HG03064 (cell line): ENCODE measurements around the gene ANXA3.

Experiments
- ATAC-seq: cut with Tn5 transposase; IDR thresholded peaks from one replicate; pipeline ENCODE4 v1.9.1; 2021; ENCODE audit warnings: low read depth; ENCODE audit not compliant: unreplicated experiment

Gene ANXA3

GRCh38 chr4:78638337-78639172 is 87.0 kb downstream of the ANXA3 start:
- peak; percentile 78 for ATAC-seq

DNA sequence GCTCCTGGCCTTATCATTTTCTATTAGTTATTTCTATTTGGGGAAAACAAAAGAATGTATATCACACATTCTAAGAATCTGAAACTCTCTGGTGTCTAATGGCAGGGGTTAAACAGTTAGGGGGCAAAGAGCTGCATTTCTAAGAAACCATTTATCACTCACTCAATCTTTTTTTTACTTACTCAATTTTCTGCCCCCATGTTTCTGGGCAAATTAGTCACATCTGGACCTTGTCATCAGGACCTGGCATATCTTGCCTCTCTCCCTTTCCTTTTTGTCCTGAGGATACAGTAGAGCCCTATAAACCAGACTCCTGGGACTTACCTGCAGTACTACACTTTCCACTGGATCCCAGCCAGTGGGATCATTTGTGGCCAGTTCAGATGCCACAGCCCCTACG is 89.1 kb downstream of the ANXA3 start:
- no peak for ATAC-seq

- no peak for ATAC-seq
These were observed 91.4 kb downstream of the ANXA3 start for GRCh38 chr4:78642934-78643333.

DNA sequence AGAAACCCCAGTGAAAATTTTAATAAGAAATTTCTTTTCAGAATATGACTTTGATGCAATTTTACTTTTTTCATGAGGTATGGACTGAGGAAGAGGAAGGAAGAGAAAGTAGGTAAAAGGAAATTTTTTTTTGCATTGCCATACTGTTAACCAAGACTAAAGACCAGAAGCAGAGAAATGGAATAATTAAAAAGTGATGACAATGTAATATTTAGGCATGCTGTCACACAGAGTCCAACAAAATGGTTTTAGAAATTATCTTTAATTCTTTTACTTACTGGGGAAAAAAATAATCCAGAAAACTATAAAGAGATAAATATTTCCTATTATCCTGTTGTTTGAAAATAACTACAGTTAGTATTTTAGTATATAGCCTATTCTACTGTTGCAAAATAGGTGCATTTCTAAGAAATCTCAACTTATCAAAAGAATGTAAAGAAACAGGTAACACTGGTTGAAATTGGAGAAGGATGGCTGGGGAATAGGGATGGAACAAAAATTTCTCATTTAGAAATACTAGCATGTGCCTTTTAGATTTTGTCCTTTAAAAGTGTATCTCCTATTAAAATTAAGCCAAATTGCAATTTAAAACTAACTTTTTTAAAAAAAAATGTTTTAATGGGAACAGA is 92.6 kb downstream of the ANXA3 start:
- no peak for ATAC-seq

GRCh38 chr4:78644744-78645330 is 93.3 kb downstream of the ANXA3 start:
- peak; percentile 76 for ATAC-seq

GRCh38 chr4:78645853-78646757 is 94.5 kb downstream of the ANXA3 start:
- ATAC-seq, result no peak

DNA sequence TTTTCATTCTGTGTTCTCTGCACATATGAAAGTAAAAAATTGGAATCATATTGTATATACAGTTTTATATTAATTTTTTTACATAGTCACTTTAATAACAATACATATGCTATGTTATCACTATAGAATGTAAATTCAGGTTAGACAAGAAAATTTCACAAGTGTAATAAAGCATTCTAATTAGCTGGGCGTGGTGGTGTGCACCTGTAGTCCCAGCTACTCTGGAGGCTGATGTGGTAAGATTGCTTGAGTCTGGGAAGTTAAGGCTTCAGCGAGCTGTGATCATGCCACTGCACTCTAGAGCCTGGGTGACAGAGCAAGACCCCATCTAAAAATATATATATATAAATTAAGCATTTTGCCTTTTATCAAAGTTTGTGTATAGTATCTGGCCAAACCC is 95.7 kb downstream of the ANXA3 start:
- ATAC-seq, result no peak

- ATAC-seq, result no peak
These were observed 97.2 kb downstream of the ANXA3 start for GRCh38 chr4:78648640-78649363.

DNA sequence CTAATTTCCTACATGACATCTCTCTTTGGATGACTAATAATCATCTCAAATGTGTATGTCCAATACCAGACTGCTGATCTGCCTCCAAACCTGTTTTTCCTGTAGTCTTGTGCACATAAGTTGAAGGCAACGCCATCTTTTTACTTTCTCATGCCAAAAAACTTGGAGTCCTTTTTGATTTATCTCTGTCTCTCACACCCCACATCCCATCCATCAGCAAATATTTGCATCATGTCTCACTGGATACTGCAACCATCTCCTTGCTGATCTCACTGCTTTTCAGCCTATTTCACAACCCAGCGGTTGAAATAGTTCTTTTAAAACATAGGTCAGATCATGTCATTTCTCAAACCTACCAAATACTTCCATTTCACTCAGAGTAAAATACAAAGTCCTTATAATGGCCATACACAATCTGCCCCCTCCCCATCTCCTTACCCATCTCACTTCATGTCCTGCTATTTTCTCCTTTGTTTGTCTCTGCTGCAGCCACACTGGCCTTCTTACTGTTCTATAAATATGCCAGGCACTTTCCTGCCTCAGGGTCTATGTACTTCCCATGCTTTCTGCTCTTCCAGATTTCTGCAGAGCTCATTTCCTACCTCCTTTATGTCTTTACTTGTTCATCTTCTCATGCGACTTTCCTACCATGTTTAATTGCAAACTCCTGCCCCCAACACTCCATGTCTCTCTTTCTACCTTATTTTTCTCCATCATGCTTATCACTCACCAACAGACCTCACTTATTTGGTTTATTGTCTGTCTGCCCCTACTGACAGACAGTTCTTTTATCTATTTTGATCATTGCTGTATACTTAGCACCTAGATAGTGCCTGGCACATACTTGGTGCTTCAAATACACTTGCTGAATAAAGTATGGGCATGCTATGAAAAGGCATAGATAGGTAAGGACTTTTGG is 98.8 kb downstream of the ANXA3 start:
- ATAC-seq, result no peak

- ATAC-seq, result no peak
These were observed 99.8 kb downstream of the ANXA3 start for GRCh38 chr4:78651250-78651860.

GRCh38 chr4:78652282-78652876 is 100.8 kb downstream of the ANXA3 start:
- ATAC-seq, result no peak

DNA sequence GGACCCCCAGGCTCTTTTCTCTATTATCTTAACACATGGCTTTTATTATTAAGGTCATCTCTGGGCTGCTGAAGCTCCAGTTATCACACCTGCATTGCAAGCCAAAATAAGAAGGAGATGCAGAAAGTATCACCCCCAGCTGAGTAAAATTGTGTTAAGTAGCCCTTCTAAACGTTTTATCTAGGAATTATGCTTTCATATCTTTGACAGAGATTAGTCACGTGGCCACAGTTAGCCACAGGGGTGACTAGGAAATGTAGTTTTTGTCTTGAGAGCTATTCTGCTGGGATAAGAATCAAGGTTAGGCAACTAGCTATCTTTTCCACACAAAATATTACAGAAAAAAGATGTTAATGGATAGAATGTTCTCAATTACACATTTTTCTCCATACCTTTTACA is 102.1 kb downstream of the ANXA3 start:
- no peak for ATAC-seq

- ATAC-seq, result no peak
These were observed 103.2 kb downstream of the ANXA3 start for GRCh38 chr4:78654807-78655206.

DNA sequence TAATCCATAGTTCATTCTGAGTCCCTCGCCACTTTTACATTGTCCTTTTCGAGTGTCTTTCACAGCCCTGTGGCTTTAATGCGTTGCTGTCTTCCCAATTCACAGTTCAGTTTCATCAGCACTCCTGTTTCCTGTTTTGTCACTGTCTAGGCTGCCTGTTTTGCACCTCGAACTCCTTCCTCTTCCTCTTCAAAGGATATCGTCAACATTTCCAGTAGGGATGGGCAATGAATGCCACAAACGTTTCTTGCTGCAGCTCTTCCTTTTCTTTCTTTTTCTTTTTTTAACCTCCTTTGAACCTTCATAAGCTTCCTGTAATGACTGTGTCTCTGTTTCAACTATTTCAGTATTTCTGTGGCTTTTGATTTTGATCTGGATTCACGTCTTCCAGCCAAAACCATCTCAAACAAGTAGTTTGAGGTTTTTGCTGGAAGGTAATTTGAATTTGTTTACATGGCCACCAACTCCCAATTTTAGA is 105.4 kb downstream of the ANXA3 start:
- no peak for ATAC-seq

DNA sequence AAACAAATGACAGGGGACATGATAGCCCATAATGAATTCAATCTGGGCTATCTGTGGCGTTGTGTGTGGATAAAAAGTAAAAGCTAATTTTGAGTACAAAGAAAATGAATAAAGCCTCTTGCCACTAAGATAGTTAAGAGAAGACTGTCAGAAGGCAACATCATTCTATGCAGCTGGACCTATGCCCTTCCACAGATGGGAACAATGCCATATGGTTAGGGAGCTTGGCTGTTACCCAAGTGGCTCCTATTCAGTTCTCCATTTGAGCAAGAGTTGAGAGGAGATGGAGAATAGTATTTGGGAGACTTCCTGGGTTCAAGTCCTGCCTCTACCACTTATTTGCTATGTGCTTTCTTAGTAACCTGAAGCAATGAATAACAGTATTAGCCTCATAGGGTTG is 107.7 kb downstream of the ANXA3 start:
- ATAC-seq, result no peak

GRCh38 chr4:78659665-78660064 is 108.1 kb downstream of the ANXA3 start:
- no peak for ATAC-seq
